H1 (cell line): Measurements from ENCODE around the gene OTOGL. TPM values are rescaled to one million over a fixed set of nuclear protein-coding genes. Genes with fewer than 3 reads are reported as not detected.

ENCODE experiments used
- CBX8 ChIP-seq: fragments of 300-800, 300-1000 bp; sonication (generic); IDR thresholded peaks from 2 replicates; pipeline ENCODE4 v1.7.1; 2016; ENCODE audit warnings: low read depth, low read length, borderline replicate concordance
- CHD7 ChIP-seq: fragments of 300-600 bp; sonication (generic); IDR thresholded peaks from 2 replicates; pipeline ENCODE4 v1.7.1; 2012; ENCODE audit warnings: low read length, moderate library complexity, mild to moderate bottlenecking, inconsistent platforms; ENCODE audit not compliant: insufficient replicate concordance
- EGR1 ChIP-seq: IDR thresholded peaks from 2 replicates; pipeline ENCODE4 v1.6.1; 2011; ENCODE audit warnings: low read depth, low read length, borderline replicate concordance
- EZH2 ChIP-seq: fragments of 200-600 bp; sonication (generic); IDR thresholded peaks from 2 replicates; pipeline ENCODE4 v1.7.1; 2012; ENCODE audit warnings: low read depth, mild to moderate bottlenecking, moderate library complexity, low read length, inconsistent platforms; ENCODE audit not compliant: severe bottlenecking
- JUND ChIP-seq: IDR thresholded peaks from 2 replicates; pipeline ENCODE4 v1.6.1; 2011; ENCODE audit warnings: mild to moderate bottlenecking, improper control_type of control experiment, low read length
- NANOG ChIP-seq: IDR thresholded peaks from 2 replicates; pipeline ENCODE4 v1.6.1; 2011; ENCODE audit warnings: low read length, low read depth, mild to moderate bottlenecking, inconsistent platforms; ENCODE audit not compliant: insufficient read depth, poor library complexity, severe bottlenecking
- POLR2A ChIP-seq, 2 experiments: IDR thresholded peaks; 1 replicate in 1 of 2; 2 replicates in 1 of 2; pipeline ENCODE4 v1.6.1; 2011; ENCODE audit warnings: low read depth in 2 of 2, low read length in 2 of 2, mild to moderate bottlenecking in 2 of 2; ENCODE audit errors: control extremely low read depth in 1 of 2
- TCF12 ChIP-seq: IDR thresholded peaks from 2 replicates; pipeline ENCODE4 v1.6.1; 2011; ENCODE audit warnings: low read depth, mild to moderate bottlenecking, low read length
- TEAD4 ChIP-seq: IDR thresholded peaks from 2 replicates; pipeline ENCODE4 v1.6.1; 2012; ENCODE audit warnings: low read depth, low read length, inconsistent platforms, mixed read lengths
- YY1 ChIP-seq: IDR thresholded peaks from 2 replicates; pipeline ENCODE4 v1.6.1; 2011; ENCODE audit warnings: low read depth, mild to moderate bottlenecking, low read length
- polyA plus RNA-seq, 7 experiments: library from polyadenylated mRNA; depleted of rRNA in 3 of 7; stranded (reverse) in 5 of 7; unstranded in 2 of 7; fragments of >200 nt in 5 of 7; fragments of 200-250 nt in 2 of 7; gene quantifications; 1 replicate in 5 of 7; 2 replicates in 1 of 7; 4 replicates in 1 of 7; pipeline versions ENCODE4 v1.2.1 to v1.2.3, GENCODE V29; 2011 to 2013; ENCODE audit warnings: missing spikeins in 2 of 7, mixed read lengths in 2 of 7
- total RNA-seq: library from RNA; stranded (reverse); fragmentation: NEBNext Ultra II Directional; extraction: Animal tissue kit (Norgen Biotek cat#: 25700); gene quantifications from 2 replicates; pipeline ENCODE4 v1.2.1, GENCODE V29; 2021

OTOGL gene
- total and polyA plus RNA-seq, 2 of the 8 experiments (the other 6 are each of a cell fraction or from before 2014, with no cell fraction given) = 0.12 to 0.17 TPM

- no peak for TF ChIP-seq CHD7
- TF ChIP-seq TCF12 = no peak
- no peak for TF ChIP-seq CBX8
- no peak for TF ChIP-seq EZH2
- no peak for TF ChIP-seq JUND
- no peak for TF ChIP-seq NANOG
- TF ChIP-seq EGR1 = no peak
- TF ChIP-seq POLR2A (IDR thresholded peaks at IDR 0.05; ENCODE audit: control extremely low read depth in 1 of 2, low read depth in 2 of 2, low read length in 2 of 2) = no peak
- TF ChIP-seq YY1 = no peak
- TF ChIP-seq TEAD4 = no peak
- TF ChIP-seq, all 59 proteins: peak for 0
Measured at GRCh38 chr12:80189241-80189640, 89.9 kb downstream of the OTOGL start (continued).
